GM12891 (cell line): ENCODE measurements around the gene ATE1.

ENCODE experiments used
- PAX5 ChIP-seq: IDR thresholded peaks from 2 replicates; pipeline ENCODE4 v1.6.1; 2011; ENCODE audit warnings: low read length, moderate library complexity, mild to moderate bottlenecking; ENCODE audit not compliant: insufficient read depth, severe bottlenecking
- POLR2A ChIP-seq: IDR thresholded peaks from 2 replicates; pipeline ENCODE4 v1.6.1; 2011; ENCODE audit warnings: low read depth, low read length, control low read depth
- POLR2AphosphoS5 ChIP-seq: IDR thresholded peaks from 2 replicates; pipeline ENCODE4 v1.6.1; 2011; ENCODE audit warnings: low read depth, low read length, control low read depth
- SPI1 ChIP-seq: IDR thresholded peaks from 2 replicates; pipeline ENCODE4 v1.6.1; 2011; ENCODE audit warnings: low read depth, low read length, control low read depth
- TAF1 ChIP-seq: IDR thresholded peaks from 2 replicates; pipeline ENCODE4 v1.6.1; 2011; ENCODE audit warnings: low read depth, low read length, control low read depth

- no peak for TF ChIP-seq POLR2A
- no peak for TF ChIP-seq POLR2AphosphoS5
- no peak for TF ChIP-seq TAF1
- no peak for TF ChIP-seq SPI1
- no peak for TF ChIP-seq PAX5
Measured at GRCh38 chr10:121942749-121943416, 15.1 kb upstream of the ATE1 start.
